AG08395 (cell line): ENCODE data around the gene GLOD4.

Experiments
- DNase-seq: peaks from one replicate; pipeline ENCODE4 v3.0.0; 2012; ENCODE audit warnings: mixed read lengths, low spot score

Gene GLOD4

GRCh38 chr17:740240-741017, 41.7 kb downstream of the GLOD4 start:
- no peak for DNase-seq

GRCh38 chr17:737561-738113, 44.4 kb downstream of the GLOD4 start:
- DNase-seq = no peak

DNA sequence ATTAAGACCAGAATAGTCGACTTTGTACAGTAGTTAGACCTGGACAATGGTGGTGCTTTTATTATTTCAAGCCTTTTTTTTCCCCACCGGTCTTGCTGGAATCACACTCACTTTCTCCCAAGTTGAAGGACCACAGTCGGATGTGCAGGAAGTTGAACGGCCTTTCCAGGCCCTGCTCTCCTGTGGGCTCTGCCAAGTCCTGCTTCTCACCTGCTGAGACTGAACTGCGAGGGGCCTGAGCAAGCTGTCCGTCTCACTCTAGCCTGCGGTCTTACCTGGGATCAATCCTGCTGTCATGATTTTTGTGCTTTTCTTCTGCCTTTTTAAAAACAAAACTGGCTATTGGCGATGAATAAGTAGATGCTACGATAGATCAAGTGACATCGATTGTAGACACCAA, 48.3 kb downstream of the GLOD4 start:
- DNase-seq = no peak

DNA sequence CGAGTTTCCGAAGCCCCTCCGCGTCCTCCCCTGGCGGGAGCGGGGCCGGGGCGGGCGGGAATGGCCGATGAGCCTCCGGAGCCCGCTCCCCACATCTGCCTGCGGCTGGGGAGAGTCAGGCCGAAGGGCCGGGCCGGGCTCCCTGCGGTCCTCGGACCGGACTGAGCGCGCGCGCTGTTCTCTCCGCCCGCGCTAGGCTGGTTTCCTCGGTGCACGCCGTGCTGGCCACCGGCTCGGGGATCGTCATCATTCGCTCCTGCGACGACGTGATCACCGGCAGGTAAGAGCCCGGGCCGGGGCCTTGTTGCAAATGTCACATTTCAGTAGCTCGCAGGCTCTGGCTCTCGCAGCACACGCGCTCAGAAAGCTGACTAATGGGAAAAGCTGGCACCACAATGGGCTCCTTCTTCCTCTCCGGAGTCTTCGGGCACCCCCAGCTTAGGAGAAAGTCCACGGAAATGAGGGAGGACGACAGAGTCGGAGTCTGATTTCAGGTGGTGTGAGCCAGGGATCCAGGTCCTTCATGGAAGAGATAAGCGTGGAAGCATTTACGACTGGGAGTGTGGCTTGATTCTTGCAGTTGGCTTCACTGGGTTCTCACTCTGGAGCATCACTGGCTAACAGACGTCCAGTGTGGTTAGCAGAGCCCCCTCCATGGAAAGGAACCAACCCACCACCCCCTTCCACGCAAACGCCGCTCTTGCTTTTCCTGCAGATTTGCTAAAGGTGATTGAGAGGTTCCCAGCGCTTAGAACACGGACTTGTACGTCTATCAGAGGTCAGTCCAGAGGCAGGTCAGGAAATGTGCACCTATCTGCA, 49.0 kb downstream of the GLOD4 start:
- peak; percentile 40 for DNase-seq

- DNase-seq = peak; percentile 90
These were observed 49.8 kb downstream of the GLOD4 start, which contains the start of gene TLCD3A for GRCh38 chr17:732067-732901. Gene TLCD3A (plus strand): TSS chr17:732596. CDS start chr17:732648, 52 bp downstream.

GRCh38 chr17:731644-732066, 50.4 kb downstream of the GLOD4 start:
- no peak for DNase-seq

GRCh38 chr17:728911-729310, 53.2 kb downstream of the GLOD4 start:
- DNase-seq = no peak

GRCh38 chr17:726271-726919, 55.7 kb downstream of the GLOD4 start:
- DNase-seq = no peak

DNA sequence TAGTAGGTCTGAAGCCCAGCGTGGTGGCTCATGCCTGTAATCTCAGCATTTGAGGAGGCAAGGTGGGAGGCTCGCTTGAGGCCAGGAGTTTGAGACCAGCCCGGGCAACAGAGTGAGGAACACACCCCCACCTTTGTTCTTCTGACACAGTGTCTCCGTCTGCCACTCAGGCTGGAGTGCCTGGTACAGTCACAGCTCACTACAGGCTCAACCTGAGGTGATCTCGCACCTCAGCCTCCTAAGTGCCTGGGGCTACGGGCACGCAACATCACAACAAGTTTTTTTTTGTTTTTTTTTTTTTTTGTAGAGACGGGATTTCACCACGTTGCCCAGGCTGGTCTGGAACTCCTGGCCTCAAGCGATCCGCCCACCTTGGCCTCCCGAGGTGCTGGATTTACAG, 56.3 kb downstream of the GLOD4 start:
- no peak for DNase-seq

DNA sequence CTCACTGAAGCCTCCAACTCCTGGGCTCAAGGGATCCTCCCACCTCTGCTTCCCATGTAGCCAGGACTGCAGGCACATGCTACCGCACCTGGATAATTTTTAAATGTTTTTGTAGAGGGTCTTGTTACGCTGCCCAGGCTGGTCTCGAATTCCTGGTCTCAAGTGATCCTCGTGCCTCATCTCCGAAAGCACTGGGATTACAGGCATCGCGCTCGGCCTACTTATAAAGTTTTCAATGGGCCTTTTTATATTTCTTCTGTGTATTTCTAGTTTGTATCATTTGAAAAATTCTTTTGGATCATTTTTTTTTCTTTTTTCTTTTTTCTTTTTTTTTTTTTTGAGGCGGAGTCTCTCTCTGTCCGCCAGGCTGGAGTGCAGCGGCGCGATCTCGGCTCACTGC, 57.0 kb downstream of the GLOD4 start:
- no peak for DNase-seq

DNA sequence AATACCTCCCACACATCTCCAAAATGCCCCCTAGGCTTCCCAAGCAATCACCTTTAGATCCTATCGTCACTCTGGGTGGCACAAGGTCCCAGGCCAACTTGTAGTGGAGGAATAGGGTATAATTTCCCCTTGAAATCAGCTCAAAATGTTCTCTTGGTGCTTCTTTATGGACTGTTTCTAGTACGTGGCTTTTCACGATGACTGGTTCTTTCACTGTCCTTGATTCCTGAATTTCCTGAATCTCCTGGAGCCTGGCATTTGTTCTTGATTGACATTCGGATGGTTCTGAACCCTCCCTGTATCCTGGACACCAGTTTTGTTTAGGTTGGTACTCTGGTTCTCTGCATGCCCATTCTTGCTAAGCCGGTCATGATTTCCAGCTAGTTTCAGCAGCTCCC, 60.5 kb downstream of the GLOD4 start:
- DNase-seq = no peak

GRCh38 chr17:720706-721539, 61.2 kb downstream of the GLOD4 start:
- no peak for DNase-seq

DNA sequence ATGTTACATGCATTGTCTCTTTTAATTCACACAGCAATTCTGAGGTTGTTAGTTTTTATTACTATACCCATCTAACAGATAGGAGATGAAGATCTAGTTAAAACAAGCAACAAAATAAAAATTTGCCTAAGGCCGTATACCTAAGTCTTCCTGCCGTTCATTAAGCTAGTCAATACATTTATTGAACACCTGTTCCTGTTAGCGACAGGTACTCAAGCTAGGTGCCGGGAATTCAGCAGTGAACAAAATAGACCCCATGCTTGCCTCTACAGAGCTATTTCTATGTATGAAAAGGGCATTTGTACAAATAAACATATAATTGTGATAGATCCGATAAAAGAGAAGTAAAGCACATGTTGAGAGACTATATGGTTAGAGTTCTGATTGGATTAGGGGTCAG, 64.0 kb downstream of the GLOD4 start:
- no peak for DNase-seq
